ENCODE results near the gene DCBLD2.

The DCBLD2 gene

DNA sequence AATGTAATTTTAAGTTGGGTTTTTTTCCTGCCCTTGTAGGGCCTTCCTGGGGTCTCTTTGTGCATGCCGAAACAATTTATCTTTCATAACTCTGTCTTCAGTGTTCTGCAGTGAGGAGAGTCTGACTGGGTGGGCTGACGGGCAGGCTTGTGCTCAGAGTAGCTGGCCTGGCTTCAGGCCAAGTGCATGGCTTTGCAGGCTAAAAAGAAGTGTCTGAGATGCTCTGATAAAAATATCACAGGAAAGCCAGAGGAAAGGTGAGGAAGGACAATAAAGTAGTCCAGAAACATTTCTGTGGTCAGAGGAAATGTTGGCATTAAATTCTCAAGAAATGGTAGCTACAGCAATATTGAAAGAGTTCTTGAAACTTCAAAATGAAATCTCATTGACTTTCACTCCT is 112.8 kb downstream of the DCBLD2 start:
- no peak for DNase-seq

DNA sequence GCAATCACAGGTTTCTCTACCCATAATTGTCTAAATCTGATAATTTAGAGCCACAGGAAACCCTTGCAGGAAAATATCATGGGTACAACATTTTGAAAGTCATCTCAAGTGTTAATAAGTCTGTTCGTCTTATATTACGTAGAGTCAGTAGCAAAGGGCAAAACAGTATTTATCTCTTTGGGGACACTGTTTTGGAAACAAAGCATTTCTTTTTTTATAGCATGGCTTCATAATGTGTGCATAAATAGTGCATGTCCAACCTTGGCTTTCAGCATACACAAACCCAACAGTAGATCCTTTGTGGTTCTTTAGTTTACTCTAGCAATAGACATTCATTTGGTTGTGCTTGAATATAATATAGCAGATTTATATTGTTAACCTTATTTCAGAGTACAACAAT is 114.3 kb downstream of the DCBLD2 start:
- DNase-seq, result no peak

DNA sequence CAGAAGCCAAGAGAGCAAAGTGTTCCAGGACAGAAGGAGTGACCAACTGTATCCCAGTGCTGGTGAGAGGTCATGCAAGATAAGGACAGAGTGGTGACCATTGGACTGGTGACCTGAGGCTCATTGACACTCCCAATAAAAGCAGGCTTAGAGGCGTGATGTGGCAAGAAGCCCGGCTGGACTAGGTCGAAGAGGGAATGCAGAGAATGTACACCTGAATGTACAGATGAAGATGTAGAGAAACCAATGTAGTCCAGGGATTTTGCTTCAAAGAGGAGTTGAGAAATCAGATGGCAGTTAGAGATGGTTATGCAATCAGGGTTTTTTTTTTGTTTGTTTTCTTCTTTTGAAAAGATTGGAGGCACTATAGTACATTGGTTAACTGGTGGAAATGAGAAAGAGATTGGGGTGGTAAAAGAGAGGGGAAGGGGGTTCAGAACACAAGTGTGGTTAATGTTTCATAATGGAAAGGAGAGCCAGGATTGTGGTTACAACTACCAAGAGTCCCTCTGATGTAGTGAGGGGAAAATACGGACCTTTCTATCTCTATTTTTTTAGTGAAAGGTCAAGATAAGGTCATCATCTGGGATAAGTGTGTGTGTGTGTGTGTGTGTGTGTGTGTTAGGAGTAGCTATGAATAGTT is 115.0 kb downstream of the DCBLD2 start:
- DNase-seq, result no peak

DNA sequence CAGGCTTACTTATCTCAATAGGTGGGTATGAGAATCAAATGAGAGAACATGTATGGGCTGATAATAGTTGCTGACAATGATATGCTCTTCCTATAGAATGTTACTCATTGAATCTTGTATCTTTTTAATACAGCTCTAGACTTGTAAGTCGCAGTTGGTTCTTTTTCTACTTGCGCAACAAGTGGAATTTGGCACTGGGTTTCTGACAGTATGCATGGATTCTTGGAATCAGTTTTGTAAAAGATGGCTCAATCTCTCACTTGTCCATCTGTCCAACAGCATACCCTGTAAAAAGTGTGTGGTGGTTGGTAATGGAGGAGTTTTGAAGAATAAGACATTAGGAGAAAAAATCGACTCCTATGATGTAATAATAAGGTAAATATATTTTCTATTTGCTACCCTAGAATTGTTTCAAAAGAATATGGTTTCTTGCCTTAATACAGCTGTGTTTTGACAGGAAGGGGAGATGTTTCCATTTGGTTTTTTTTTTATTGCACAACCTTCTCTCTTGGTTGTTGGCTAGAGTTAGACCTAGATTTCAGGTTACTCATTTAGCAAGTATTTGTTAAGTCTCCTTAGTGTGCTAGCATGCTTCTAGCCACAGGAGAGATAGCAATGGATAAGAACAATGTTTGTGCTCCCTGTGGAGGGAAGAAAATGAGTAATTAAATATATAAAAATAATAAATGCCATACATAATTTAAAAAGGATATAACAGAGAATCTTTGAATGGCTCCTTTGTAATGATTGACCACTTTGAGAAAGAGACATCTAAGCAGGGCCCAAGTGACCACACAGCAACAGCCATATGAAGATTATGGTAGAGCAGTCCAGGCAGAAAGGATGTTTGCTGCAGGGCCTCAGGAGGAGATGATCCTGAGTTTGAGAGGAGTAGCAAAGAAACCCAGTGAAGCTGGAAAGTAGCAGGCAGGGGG is 116.6 kb downstream of the DCBLD2 start:
- no peak for DNase-seq

DNA sequence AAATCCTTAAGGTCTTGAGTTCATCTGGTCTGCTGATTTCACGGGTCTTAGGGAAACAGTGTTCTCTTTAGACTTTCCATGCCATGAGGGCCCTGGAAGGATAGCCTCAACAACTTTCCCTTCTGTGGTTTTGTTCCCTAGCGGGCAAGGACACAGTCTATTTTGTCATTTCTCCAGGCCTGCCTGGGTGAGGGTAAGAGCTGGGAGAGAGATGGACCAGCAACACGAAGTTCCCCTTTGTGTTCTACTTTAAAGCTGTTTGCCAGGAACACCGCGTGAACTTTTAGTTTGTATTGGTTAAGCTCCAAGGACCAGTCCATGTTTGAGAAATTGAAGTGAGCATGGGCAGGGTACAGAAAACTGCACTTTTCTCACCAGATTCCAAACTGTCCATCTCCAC is 117.5 kb downstream of the DCBLD2 start:
- no peak for DNase-seq

DNA sequence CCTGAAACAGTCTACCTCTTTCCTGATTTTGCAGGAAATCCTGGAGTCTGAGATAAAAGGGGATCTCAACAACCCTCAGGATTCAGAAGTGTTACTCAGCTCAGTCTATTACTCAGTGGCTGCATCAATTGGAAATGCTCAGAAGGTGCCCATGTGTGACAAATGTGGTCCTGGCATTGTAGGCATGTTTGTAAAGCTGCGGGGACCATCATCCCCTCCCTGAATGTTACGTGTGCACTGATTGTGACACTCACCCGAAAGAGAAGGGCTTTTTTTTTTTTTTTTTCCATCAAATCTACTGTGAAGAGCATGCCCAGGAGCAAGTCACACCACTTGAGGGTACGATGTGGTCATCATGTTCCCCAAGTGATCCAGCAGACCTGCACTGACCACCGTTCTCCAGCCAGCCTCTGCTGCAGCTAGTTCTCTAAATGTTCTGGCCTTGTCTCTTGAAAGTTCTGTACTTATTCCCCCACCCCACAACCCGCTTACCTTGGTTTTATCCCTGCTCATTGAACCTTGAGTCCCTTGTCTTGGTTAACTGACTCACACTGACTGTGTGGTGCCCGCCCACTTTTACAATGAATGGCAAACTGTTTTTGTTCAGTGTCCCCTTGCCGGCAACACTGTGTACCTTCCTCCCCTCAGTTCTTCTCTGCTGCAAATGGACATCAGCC is 118.5 kb downstream of the DCBLD2 start:
- DNase-seq, result no peak

DNA sequence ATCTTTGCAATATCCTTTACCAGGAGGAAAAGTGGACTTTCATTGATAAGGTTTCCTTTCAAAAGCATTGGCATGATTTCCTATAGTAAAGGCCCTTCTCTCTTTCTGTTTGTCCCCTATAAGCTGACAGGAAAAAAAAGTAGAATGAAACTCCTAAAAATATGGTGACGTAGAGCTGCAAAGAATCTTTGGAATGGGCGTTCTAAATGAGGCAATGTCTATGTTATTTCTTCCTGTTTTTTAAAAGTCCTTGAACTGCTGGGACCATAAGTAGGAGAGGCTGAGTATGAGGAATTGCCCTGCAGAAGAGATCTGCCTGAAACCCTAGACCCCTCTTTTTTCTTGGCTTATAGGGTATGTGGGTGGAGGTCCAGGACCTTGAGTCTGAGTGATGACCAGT is 121.2 kb downstream of the DCBLD2 start:
- no peak for DNase-seq

DNA sequence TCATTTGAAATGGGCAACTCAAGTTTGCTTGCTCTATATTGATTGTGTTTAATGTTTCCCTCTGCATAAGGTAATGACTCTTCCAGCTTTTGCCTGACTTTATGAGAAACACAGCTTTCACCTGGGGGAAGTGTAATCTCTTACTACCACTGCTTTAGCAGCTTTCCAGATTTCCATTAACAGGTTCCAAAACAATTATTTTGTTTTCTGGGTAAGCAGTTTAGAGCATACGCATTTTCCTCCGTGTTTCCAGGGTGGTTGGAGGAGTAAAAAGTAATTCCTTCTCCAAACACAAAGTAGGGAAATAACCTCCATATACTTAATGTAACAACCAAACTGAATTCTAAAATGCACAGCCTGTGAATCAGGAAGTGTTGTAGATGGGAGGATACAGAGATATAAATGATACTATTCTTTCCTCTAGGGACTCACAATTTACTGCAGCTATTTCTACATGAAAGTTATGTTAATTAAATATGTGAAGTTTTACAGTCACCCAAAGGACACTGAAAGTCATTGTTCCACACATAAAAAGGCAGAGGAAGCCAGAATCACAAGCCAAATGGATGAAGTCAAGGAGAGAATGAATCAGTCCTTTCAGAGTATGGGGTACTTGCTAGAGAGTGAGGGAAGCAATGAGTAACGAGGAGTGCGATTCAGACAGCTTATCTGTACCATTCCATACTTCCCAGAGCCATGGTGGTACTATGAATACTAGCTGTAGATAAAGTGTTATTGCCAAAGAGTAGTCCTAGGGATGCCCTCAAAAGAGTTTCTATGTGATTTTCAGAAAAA is 121.8 kb downstream of the DCBLD2 start:
- no peak for DNase-seq

DNA sequence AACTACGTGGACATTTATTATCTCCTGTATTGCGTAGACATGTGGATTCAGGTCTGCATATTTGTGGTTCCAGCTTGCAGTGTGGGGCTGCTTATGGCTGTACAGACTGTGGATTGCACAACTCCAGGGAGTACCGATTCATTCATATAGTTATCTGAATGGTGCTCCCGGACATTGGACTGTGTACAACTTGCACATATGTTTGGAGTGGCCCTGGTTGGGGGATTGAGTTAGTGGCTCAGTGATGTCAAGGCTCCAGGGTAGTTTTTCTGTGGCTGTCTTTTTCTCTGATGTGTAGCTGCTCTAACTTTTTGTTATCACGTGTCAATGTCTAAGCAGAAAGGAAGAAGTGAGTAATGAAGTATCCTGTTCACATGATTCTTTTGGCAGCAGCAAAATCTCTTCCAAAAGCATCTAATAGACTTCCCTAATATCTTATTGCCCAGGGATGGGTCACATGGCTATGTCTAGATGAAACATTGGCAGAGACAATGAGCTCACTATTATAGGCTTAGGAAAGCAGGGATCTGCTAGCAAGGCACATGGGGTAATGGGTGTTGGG is 122.6 kb downstream of the DCBLD2 start:
- DNase-seq, result no peak

DNA sequence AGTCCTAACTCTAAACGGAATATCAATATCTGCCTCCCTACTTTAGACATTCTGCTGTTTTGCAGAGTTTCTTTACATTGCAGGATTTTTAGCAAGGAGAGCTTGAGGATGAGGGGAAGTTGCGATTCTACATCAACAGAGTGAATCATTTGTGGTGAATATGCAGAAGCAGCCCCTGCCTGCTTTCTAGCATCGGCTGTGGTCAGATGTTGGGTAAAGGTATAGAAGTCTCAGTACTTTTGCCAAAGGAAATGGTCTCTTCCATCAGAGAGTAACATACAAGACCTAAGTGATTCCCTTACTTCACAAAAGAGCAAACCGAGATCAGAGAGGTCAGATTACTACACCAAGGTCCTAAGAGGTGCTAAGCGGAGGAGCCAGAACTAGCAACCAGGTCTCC is 123.1 kb downstream of the DCBLD2 start:
- no peak for DNase-seq

DNA sequence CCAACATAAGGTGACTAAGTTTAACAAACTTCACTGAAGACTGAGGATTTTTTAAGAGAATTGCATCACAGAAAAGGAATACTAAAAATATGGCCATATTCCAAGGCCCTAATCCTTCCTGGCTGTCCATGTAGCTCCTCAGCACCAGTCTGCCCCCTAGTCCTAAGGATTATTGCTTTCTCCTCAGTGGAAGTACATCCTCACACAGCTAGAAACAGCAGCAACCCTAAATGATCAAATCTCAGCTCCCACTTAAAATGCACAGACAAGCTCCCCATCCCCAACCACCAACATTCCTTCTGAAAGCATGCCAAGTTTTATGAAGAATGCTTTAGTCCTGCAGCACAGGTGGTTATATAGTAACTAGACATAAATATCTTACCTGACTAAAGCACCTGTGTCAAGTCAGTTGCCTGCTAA is 123.7 kb downstream of the DCBLD2 start:
- DNase-seq, result no peak

DNA sequence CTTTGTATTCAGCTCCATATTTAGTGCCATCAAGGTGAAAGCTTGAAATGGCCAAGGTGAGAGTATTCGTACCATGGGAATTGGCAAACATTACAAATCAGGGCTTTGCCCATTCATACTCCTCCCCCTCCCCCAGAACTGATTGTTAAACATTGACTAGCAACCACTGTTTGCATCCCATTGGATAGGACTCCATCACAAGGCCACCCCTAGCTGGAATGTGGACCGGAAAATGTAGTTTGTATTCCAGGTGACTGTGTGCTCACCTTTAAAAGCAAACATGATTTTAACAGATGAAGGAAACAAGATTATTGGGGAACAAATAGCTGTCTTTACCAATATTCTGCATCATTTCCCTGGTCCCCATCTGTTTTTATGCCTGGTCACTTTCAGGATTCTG is 124.2 kb downstream of the DCBLD2 start:
- no peak for DNase-seq

DNA sequence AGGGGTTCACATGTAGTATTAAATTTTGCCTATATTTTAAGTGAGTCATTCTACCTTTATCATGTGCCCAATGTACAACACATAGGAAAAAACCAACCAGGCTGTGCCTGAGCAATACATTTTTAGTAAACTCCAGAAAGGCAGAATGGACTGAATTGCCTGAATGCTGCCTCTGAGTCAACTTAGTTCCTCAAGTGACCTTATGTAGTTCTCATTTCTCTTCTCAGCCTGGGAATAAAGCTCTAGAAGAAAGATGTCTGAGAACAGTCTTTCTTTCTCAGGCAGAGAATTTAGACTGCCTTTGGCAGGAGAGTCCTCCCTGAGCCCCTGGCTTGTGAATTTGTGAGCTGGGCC is 125.4 kb downstream of the DCBLD2 start:
- no peak for DNase-seq

DNA sequence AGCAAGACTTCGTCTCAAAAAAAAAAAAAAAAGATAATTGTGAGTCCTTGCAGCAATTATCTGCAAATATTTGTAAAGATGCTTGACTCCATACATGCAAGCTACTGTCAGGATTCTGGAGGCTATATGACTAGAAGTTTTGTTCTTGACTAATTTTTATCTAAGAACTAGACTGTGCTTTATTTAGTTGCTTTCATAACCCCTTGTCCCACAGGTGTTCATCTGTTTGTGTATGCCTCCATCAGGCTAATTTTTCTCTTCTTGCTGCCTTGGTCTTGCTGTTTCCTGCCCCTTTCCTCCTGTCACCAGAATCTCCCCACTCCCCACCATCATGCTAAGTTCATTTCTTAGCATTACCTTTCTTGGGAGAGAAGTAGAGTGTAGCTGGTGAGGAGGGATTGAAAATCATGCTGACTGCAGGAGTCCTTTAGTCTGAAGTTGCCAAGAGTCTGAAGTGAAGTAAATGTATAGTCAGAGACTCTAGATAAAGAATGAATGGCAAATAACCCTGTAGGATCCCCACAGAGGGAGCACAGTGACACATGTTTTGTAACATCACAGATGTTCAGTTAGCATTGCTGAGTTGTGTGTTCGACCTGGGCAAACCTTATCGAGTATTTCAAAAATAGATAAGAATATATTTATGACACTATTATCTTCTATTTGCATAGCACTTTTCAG is 125.9 kb downstream of the DCBLD2 start:
- DNase-seq, result no peak

DNA sequence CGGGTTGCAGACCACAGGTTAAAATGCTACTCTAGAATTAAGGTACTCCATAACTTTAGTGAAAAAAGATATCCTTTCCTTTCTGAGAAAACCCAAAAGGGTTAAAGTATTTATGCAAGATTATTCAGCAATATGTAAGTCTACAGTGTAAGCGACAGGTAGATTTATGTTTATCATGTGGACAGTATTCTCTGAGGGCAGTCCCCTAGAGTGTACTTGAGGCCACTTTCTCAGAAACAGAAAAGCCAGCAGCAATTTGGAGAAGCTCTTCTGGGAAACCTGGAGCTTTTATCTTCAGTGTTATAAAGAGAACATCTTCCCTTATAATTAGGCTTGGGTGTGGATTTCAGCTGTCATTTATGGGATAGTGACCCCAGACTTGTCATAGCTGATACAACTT is 129.5 kb downstream of the DCBLD2 start:
- DNase-seq, result no peak

DNA sequence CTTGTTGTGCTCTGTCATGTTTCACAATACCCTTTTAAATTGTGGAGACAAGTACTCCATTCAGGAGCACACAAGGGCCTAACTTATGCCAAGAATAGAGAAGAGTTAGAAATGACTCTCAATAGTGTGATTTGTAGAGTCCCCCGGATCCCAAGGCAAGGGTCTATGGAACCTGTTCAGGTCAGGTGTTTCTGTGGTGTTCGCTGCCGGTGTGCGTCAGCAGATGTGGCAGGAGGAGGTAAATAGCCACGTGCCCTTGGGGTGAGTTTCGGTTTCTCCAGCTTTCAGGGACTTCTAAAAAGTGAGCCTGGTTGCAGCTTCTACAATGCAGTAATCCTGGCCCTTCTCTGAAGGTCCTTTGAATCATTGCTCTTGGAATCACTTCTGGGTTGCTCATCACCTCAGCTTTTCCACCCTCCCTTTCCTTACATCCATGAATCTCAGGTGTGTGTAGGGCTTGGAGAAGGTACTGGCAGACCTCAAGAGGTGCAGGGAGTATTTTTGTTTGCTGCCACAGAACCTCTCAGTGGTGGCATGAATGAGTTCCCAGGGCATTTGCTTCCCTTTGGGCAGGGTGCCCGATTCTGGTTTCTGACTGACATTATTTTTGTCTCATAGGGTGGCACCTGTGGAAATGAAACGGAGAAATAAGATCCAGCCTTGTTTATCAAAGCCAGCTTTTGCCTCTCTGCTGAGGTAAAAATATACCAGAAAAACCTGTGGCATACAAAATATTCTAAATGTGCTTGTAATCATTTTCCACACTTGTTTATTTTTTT is 131.0 kb downstream of the DCBLD2 start:
- no peak for DNase-seq

DNA sequence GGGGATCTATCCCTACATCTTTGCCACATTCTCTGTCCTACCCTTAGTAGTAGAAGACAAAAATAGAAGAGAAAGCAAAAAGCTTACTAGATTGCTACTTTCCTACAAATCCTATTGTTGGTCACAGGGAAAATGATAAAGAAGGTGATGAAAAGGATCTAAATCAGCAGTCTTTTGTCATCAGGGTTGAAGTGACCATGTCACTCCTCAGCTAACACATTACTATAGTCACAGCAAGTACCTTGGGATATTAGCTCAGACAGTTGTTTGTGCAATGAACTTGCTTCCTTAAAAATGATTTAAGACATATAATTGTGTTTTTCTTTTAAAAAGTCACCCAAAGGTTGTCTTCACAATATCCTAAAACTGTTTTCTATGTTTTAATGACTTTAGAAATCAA is 132.0 kb downstream of the DCBLD2 start:
- DNase-seq, result no peak

DNA sequence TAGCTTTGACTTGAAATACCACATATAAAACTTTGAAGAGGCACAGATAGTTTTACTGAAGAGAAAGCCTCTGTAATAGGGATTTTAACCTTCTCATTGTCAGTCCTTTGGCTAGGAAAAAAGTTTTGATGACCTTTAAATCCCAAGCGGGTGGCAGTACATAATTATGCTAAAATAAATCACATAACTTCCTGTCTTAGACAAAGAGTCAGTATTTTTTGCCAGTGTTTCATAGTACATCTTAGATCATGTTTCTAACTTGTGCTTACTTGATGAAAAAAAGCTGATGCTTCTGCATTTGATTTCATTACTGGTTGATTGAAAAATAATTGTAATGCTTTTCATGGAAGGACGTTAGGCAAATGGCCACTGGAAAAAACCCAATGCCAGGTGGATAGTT is 132.5 kb downstream of the DCBLD2 start:
- DNase-seq, result no peak

DNA sequence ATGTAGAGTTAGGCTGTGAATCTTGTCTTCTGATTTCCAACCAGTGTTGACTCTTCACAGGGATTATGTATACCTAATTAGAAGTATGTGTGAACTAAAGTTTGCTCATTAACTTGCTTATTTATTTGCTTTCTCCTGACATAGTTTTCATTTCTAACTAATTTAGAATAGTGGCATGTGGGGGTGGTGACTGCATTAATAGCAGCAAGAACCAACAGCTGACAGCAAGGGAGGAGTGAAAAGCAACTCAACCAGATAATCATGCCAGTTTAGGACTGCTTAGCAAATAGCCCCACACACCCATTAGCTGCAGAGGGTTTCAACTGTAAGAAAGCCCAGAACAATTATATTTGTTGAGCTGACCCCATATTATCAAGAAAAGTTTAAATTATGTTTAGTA is 134.6 kb downstream of the DCBLD2 start:
- no peak for DNase-seq

DNA sequence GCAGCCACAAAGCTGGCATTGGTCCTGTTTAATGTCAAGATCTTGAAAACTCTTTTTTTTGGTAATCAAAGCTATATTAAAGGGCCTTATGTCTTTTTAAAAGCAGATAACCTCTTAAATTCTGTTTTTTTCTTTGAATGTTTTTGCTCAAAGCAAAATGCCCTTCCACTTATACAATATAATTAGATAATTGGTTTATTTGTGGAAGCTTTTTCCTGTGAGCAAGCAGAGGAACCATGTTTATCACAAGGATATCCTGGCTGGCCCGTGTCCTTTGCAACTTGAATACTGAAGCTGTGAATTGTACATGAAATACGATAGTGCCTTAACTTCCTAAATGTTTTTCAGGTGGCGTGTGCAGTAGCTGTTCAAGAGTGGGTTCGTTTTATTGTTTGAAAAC is 135.8 kb downstream of the DCBLD2 start:
- no peak for DNase-seq

DNA sequence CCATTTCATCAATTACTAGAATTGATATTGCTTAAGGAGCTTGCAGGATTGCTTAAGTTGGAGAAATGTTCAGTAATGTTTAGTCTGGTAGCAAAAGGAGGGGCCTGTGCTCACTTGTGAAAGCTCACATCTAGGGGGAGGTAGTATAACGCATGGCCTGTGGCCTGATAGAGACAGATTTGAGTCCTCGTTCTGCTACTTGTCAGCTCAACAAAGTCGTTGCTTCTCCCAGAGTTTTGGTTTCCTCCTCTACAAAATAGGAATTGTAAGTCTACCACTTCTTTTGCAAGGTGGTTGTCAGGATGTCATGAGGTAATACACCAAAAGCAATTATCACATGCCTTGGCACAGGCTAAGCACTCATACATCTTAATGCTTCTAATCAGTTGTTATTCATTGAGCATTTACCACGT is 137.0 kb downstream of the DCBLD2 start:
- no peak for DNase-seq
